Common myeloid progenitor, CD34-positive (primary cell): ENCODE results near the gene SPATA31E1.
"Not testable (repeated sequence)": the region's sequence is repeated elsewhere in the genome, so short reads cannot be mapped to it uniquely, and the experiment has no call there.

Source experiments
- CTCF ChIA-PET: fragments of 350-600 bp; sonication (Branson Sonifier 250); formaldehyde crosslinking; loops from one replicate; lab custom pipeline; 2021; ENCODE audit warnings: antibody characterized with exemption; lab: Charles Lee
- POLR2A ChIA-PET: fragments of 350-600 bp; sonication (Branson Sonifier 250); formaldehyde crosslinking; loops from one replicate; lab custom pipeline; 2021; ENCODE audit warnings: antibody characterized with exemption; lab: Charles Lee
- DNase-seq, 3 donors: peaks; one replicate each; pipeline versions ENCODE4 v3.0.0 to v3.0.0-alpha.2; 2013
- H3K27ac ChIP-seq, 2 experiments: 1 replicate in 1 of 2; 2 replicates in 1 of 2; pipeline ENCODE4 v1.7.0; 2013; ENCODE audit warnings: inconsistent platforms in 2 of 2, low read length in 2 of 2, mild to moderate bottlenecking in 2 of 2, low read depth in 1 of 2, moderate library complexity in 1 of 2; ENCODE audit not compliant: severe bottlenecking in 2 of 2, insufficient read depth in 1 of 2, poor library complexity in 1 of 2
- H3K27me3 ChIP-seq, 5 experiments: replicated peaks in 2 of 5; 1 replicate in 3 of 5; 2 replicates in 2 of 5; pipeline versions ENCODE4 v1.6.1 to v1.7.0; 2013; ENCODE audit warnings: low read length in 4 of 5, mild to moderate bottlenecking in 2 of 5, moderate library complexity in 2 of 5, inconsistent platforms in 1 of 5; ENCODE audit not compliant: insufficient read depth in 5 of 5, control insufficient read depth in 4 of 5
- H3K36me3 ChIP-seq, 4 experiments: 1 replicate in 2 of 4; 2 replicates in 2 of 4; pipeline versions ENCODE4 v1.6.1 to v1.7.0; 2013; ENCODE audit warnings: low read length in 3 of 4, control low read depth in 1 of 4, mild to moderate bottlenecking in 1 of 4; ENCODE audit not compliant: control insufficient read depth in 4 of 4, insufficient read depth in 4 of 4
- H3K4me1 ChIP-seq, 4 experiments: 1 replicate in 3 of 4; 2 replicates in 1 of 4; pipeline versions ENCODE4 v1.6.1 to v1.7.1; 2013; ENCODE audit warnings: low read length in 3 of 4, mild to moderate bottlenecking in 3 of 4, control low read depth in 1 of 4, inconsistent platforms in 1 of 4, moderate library complexity in 1 of 4; ENCODE audit not compliant: control insufficient read depth in 4 of 4, insufficient read depth in 4 of 4; ENCODE audit errors: control extremely low read depth in 1 of 4
- H3K4me3 ChIP-seq, 7 experiments: 1 replicate in 4 of 7; 2 replicates in 3 of 7; pipeline versions ENCODE4 v1.5.1 to v1.7.0; 2013; ENCODE audit warnings: mild to moderate bottlenecking in 7 of 7, low read length in 6 of 7, moderate library complexity in 6 of 7, inconsistent platforms in 2 of 7, low read depth in 2 of 7, control low read depth in 1 of 7; ENCODE audit not compliant: insufficient read depth in 4 of 7, control insufficient read depth in 1 of 7; ENCODE audit errors: extremely low read depth in 1 of 7
- H3K9me3 ChIP-seq, 5 experiments: 1 replicate in 4 of 5; 2 replicates in 1 of 5; pipeline versions ENCODE4 v1.6.1 to v1.7.1; 2013; ENCODE audit warnings: low read length in 4 of 5, mild to moderate bottlenecking in 2 of 5, inconsistent platforms in 1 of 5, low read depth in 1 of 5, moderate library complexity in 1 of 5; ENCODE audit not compliant: control insufficient read depth in 4 of 5, insufficient read depth in 2 of 5; ENCODE audit errors: control extremely low read depth in 1 of 5
- WGBS: methylation state at CpG from one replicate; pipeline ENCODE4 v1.1.5; 2013; ENCODE audit not compliant: insufficient coverage; 5-methylcytosine and 5-hydroxymethylcytosine counted together

SPATA31E1 gene

GRCh38 chr9:87844506-87844905 lies 38.2 kb upstream of the SPATA31E1 start:
- peaks cover 0 to 2% (median 0%) of the 10 kb centered on the region in 4 experiments for H3K4me1 ChIP-seq
- peaks cover 0 to 3% (median 0%) of the 10 kb centered on the region in 5 experiments for H3K9me3 ChIP-seq
- WGBS, result 38% methylated on average over 2 of the region's 2 CpGs
- ChIA-PET CTCF (interaction anchor here (1.4 kb wide), 1 partner anchor 11 kb away, joined by 4 read pairs; no protein-coding TSS in a partner anchor), POLR2A (no interaction called here)
- no peak overlapping the region for H3K4me3 ChIP-seq
- no peaks in the 10 kb centered on the region for H3K27me3 ChIP-seq
- no peak overlapping the region for H3K27ac ChIP-seq
- DNase-seq, result no peak
- no peaks in the 10 kb centered on the region for H3K36me3 ChIP-seq

GRCh38 chr9:87847817-87848216 lies 34.9 kb upstream of the SPATA31E1 start:
- H3K9me3 ChIP-seq, H3K36me3 ChIP-seq, CTCF ChIA-PET, POLR2A ChIA-PET, H3K4me1 ChIP-seq, H3K4me3 ChIP-seq, DNase-seq, H3K27ac ChIP-seq, H3K27me3 ChIP-seq: not testable (repeated sequence)
- 60% methylated on average over 1 of the region's 2 CpGs for WGBS

- no peak overlapping the region for H3K27ac ChIP-seq
- ChIA-PET CTCF (no interaction called here), POLR2A (no interaction called here)
- 93% methylated on average over 3 of the region's 3 CpGs for WGBS
- no peak for DNase-seq
- H3K4me1 ChIP-seq, result no peaks in the 10 kb centered on the region
- H3K9me3 ChIP-seq, result no peaks in the 10 kb centered on the region
- H3K36me3 ChIP-seq, result no peaks in the 10 kb centered on the region
- no peak overlapping the region for H3K4me3 ChIP-seq
- peaks cover 0 to 2% (median 0%) of the 10 kb centered on the region in 5 experiments for H3K27me3 ChIP-seq
These were observed 33.4 kb upstream of the SPATA31E1 start for GRCh38 chr9:87849144-87849758.

GRCh38 chr9:87850391-87850790 lies 32.3 kb upstream of the SPATA31E1 start:
- DNase-seq, result no peak
- H3K4me3 ChIP-seq, result no peak overlapping the region
- WGBS, result 100% methylated on average over 3 of the region's 4 CpGs
- peaks cover 0 to 2% (median 0%) of the 10 kb centered on the region in 5 experiments for H3K27me3 ChIP-seq
- ChIA-PET POLR2A (no interaction called here), CTCF (no interaction called here)
- H3K9me3 ChIP-seq, result no peaks in the 10 kb centered on the region
- no peaks in the 10 kb centered on the region for H3K36me3 ChIP-seq
- no peak overlapping the region for H3K27ac ChIP-seq
- H3K4me1 ChIP-seq, result no peaks in the 10 kb centered on the region

GRCh38 chr9:87851186-87851585 lies 31.5 kb upstream of the SPATA31E1 start:
- POLR2A ChIA-PET, H3K27ac ChIP-seq, H3K4me3 ChIP-seq, H3K4me1 ChIP-seq, H3K27me3 ChIP-seq, H3K36me3 ChIP-seq, DNase-seq, H3K9me3 ChIP-seq: not testable (repeated sequence)
- 98% methylated on average over 4 of the region's 4 CpGs for WGBS
- CTCF ChIA-PET, result interaction anchor here (2.0 kb wide), 1 partner anchor 16 kb away, joined by 4 read pairs; no protein-coding TSS in a partner anchor

GRCh38 chr9:87853302-87853701 lies 29.4 kb upstream of the SPATA31E1 start:
- CTCF ChIA-PET, result no interaction called here
- Histone ChIP-seq H3K4me1 (no peaks in the 10 kb centered on the region), H3K9me3 (peaks cover 0 to 2% (median 0%) of the 10 kb centered on the region in 5 experiments), H3K27me3 (peaks cover 0 to 2% (median 0%) of the 10 kb centered on the region in 5 experiments), H3K27ac (no peak overlapping the region), H3K4me3 (no peak overlapping the region), H3K36me3 (no peaks in the 10 kb centered on the region)
- POLR2A ChIA-PET, result no interaction called here
- WGBS, result 94% methylated on average over 6 of the region's 7 CpGs
- DNase-seq, result no peak

GRCh38 chr9:87853876-87854579 lies 28.6 kb upstream of the SPATA31E1 start:
- Histone ChIP-seq H3K27ac (no peak overlapping the region), H3K4me1 (no peaks in the 10 kb centered on the region), H3K36me3 (no peaks in the 10 kb centered on the region), H3K9me3 (peaks cover 0 to 2% (median 0%) of the 10 kb centered on the region in 5 experiments), H3K4me3 (no peak overlapping the region), H3K27me3 (peaks cover 0 to 2% (median 0%) of the 10 kb centered on the region in 5 experiments)
- CTCF ChIA-PET, result no interaction called here
- POLR2A ChIA-PET, result no interaction called here
- no CpG with 5 or more reads among the region's 3 CpGs for WGBS
- DNase-seq, result no peak
